Liver (tissue), 3 donors: ENCODE results near the gene LITAFD.
"Not testable (repeated sequence)": the region's sequence is repeated elsewhere in the genome, so short reads cannot be mapped to it uniquely, and the experiment has no call there.

Experiments
- ATF3 ChIP-seq: IDR thresholded peaks from 2 replicates; pipeline ENCODE4 v1.6.1; 2016; ENCODE audit warnings: antibody characterized with exemption
- CTCF ChIP-seq: fragments of 150-350 bp; IDR thresholded peaks from 2 replicates; pipeline ENCODE4 v1.5.1; 2017; ENCODE audit warnings: improper control_type of control experiment, low read depth, low read length; ENCODE audit not compliant: missing input control
- GABPA ChIP-seq, 2 donors: IDR thresholded peaks in 1 of 2; conservative IDR thresholded peaks in 1 of 2; 2 replicates each; pipeline ENCODE4 v1.6.1; 2016; ENCODE audit warnings: antibody characterized with exemption in 2 of 2, mild to moderate bottlenecking in 1 of 2, moderate library complexity in 1 of 2
- HNF4G ChIP-seq: IDR thresholded peaks from 2 replicates; pipeline ENCODE4 v1.6.1; 2016; ENCODE audit warnings: antibody characterized with exemption
- JUND ChIP-seq, 2 donors: IDR thresholded peaks; 2 replicates each; pipeline ENCODE4 v1.6.1; 2016; ENCODE audit warnings: antibody characterized with exemption in 2 of 2
- REST ChIP-seq: IDR thresholded peaks from 2 replicates; pipeline ENCODE4 v1.6.1; 2016; ENCODE audit warnings: antibody characterized with exemption, mild to moderate bottlenecking
- SP1 ChIP-seq: IDR thresholded peaks from 2 replicates; pipeline ENCODE4 v1.6.1; 2018; ENCODE audit warnings: antibody characterized with exemption, mild to moderate bottlenecking
- TAF1 ChIP-seq: conservative IDR thresholded peaks from 2 replicates; pipeline ENCODE4 v1.6.1; 2016; ENCODE audit warnings: antibody characterized with exemption, mild to moderate bottlenecking
- YY1 ChIP-seq: IDR thresholded peaks from 2 replicates; pipeline ENCODE4 v1.6.1; 2016; ENCODE audit warnings: antibody characterized with exemption, mild to moderate bottlenecking
- ZBTB33 ChIP-seq: IDR thresholded peaks from 2 replicates; pipeline ENCODE4 v1.6.1; 2016; ENCODE audit warnings: antibody characterized with exemption
- donor health status: healthy.
- donor health status: healthy.

- not testable (repeated sequence) for TF ChIP-seq CTCF; GABPA (IDR thresholded peaks at IDR 0.05 in 1 of 2, conservative IDR thresholded peaks at IDR 0.05 in 1 of 2); YY1; HNF4G; SP1; ZBTB33; ATF3; REST; JUND (IDR thresholded peaks at IDR 0.05); TAF1
These were observed 38.9 kb upstream of the LITAFD start for GRCh38 chr16:8843296-8843695.
